ENCODE results near the gene CHAF1A.

DNA sequence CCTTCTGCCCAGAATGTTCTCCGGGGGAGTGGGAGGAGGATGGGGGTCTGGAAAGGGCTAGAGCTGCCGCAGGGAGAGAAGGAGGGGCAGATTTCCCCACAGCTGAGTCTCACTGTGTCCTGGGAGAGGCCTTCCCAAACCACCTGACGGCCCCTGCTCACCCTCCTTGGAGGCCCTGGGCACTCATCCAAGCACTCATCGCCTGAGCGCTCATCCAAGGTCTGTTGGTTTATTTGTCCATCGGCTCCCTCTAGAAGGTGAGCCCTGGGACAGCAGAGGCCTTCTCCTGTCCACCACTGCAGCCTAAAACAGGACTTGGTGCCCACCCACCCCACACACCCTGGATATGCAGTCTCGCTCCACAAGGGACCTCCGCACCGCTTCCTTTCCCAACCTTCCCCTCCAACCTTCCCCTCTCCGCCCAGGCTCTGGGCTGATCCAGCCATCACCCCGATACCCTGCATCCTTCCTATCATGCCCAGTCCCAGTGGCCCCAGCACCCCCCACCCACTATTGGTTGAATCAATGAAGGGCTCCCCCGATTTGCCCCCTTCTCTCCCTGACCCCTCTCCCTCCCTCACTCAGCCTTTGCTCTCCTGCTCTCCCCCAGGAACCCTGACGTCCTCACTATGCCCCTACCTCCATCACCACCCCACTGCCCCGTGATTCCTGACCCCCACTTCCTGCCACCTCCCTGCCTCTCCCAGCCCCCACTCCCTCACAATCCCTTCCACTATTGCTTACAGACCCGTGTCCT lies 53.5 kb downstream of the CHAF1A start:
- TF ChIP-seq POLR2A (IDR thresholded peaks at IDR 0.05; ENCODE audit: low read depth, low read length) = peak; percentile 22; the same call in 1 of the 2 replicates
- TF ChIP-seq FOS (IDR thresholded peaks at IDR 0.05; ENCODE audit: low read depth, low read length) = no peak
- TF ChIP-seq, protein P1, sequence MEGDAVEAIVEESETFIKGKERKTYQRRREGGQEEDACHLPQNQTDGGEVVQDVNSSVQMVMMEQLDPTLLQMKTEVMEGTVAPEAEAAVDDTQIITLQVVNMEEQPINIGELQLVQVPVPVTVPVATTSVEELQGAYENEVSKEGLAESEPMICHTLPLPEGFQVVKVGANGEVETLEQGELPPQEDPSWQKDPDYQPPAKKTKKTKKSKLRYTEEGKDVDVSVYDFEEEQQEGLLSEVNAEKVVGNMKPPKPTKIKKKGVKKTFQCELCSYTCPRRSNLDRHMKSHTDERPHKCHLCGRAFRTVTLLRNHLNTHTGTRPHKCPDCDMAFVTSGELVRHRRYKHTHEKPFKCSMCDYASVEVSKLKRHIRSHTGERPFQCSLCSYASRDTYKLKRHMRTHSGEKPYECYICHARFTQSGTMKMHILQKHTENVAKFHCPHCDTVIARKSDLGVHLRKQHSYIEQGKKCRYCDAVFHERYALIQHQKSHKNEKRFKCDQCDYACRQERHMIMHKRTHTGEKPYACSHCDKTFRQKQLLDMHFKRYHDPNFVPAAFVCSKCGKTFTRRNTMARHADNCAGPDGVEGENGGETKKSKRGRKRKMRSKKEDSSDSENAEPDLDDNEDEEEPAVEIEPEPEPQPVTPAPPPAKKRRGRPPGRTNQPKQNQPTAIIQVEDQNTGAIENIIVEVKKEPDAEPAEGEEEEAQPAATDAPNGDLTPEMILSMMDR (conservative IDR thresholded peaks at IDR 0.05; ENCODE audit: low read depth, low read length) = 0 out of 2 replicates have a peak, but pooled peaks have one; percentile 19
